Epithelial cell of esophagus (primary cell): ENCODE data around the gene APBB1IP.

Source experiments
- DNase-seq: peaks from one replicate; pipeline ENCODE4 v3.0.0; 2010; ENCODE audit warnings: low read depth
- H3K4me3 ChIP-seq: 2 replicates; pipeline ENCODE4 v1.5.1; 2011; ENCODE audit warnings: mild to moderate bottlenecking, low read length, control low read depth
- TF ChIP-seq, protein P1 (sequence below): IDR thresholded peaks from 2 replicates; pipeline ENCODE4 v1.5.1; 2011; ENCODE audit warnings: low read depth, mild to moderate bottlenecking, low read length, control low read depth, inconsistent platforms; ENCODE audit not compliant: insufficient read depth; ENCODE audit errors: missing control alignments

APBB1IP gene

DNA sequence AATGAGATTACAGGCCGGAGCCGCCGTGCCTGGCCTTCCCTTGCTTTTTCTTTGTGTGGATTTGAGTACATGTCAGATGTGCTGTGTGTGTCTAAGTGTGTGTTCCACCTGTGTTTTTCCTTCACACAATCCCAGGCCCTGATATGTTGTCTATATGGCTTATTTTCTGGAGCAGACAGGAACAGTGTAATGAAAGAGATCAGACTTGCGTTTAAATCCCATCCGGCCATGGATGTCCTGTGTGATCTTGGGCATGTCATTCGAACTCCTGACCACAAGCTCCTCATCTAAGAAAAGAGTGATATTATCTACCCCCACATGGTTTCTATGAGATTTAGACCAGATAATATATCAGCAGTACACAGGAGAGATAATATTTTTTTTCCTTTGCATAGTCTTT lies 37.2 kb downstream of the APBB1IP start:
- H3K4me3 ChIP-seq, result no peak overlapping the region
- TF ChIP-seq, protein P1, sequence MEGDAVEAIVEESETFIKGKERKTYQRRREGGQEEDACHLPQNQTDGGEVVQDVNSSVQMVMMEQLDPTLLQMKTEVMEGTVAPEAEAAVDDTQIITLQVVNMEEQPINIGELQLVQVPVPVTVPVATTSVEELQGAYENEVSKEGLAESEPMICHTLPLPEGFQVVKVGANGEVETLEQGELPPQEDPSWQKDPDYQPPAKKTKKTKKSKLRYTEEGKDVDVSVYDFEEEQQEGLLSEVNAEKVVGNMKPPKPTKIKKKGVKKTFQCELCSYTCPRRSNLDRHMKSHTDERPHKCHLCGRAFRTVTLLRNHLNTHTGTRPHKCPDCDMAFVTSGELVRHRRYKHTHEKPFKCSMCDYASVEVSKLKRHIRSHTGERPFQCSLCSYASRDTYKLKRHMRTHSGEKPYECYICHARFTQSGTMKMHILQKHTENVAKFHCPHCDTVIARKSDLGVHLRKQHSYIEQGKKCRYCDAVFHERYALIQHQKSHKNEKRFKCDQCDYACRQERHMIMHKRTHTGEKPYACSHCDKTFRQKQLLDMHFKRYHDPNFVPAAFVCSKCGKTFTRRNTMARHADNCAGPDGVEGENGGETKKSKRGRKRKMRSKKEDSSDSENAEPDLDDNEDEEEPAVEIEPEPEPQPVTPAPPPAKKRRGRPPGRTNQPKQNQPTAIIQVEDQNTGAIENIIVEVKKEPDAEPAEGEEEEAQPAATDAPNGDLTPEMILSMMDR, result no peak
- DNase-seq, result no peak

DNA sequence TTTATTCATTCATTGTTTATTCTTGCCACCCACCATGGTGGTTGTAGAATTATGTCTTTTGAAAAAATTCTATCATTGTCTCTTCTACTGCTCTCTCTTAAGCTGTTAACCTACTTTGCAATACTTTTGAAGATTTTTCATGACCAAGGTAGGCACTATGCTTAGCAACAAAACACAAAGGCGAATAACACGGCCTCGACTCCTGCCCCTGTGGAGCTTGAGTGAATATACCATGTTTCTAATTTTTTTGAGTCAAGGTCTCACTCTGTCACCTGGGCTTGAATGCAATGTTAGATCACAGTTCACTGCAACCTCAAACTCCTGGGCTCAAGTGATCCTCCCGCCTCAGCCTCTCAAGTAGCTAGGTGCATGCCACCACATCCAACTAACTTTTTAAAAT lies 39.4 kb downstream of the APBB1IP start:
- TF ChIP-seq, protein P1, result no peak
- no peak overlapping the region for H3K4me3 ChIP-seq
- no peak for DNase-seq

DNA sequence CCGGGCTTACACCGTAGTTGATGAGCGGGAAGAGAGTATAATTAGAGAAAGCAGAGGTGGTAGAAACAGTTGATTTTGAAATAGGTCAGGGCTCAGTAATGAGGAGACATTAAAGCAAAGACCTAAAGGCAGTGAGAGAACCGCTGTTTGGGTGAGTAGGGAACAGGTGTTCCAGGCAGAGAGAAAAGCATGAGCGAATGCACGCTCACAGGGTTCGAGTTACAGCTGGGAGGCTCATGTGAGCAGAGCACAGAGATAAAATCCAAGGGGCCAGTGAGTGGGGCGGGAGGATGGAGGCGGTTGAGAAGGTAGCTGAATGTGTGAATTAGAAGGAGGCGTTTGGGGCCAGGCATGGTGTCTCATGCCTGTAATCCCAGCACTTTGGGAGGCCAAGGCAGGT lies 39.9 kb downstream of the APBB1IP start:
- TF ChIP-seq, protein P1, result no peak
- H3K4me3 ChIP-seq, result no peak overlapping the region
- DNase-seq, result no peak

DNA sequence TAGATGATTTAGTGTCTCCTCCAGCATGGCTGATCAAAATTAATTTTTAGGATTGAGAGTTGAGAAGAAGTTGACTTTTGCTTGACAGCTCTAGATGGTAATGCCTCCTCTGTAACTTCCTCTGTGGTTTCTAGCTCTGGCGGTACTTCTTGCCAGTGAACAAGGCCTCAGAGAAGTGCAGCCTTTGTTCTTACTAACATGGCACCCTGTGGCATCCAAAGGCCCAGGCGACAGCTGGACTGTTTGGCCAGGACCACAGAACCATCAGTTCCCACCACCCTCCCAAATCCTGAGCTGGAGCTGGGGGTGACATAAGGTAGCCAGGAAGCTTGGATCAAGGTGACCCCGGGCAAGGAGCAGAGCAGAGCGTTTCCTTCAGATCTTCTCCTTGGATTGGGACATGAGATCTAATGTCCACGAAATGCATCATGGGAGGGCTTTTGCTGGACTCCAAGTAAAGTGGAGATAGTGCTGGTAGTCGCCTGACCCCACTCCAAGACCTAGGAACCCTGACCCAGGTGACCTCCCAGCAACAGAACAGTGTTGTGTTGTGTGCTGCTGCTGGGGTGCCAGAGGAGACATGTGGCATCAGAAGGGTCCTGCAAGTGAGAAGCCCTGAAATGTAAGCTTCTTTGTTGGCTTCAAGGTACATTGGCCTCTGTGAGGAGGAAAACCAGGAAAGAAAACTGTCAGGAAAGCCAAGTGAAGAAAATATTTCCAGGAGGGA lies 41.8 kb downstream of the APBB1IP start:
- no peak for DNase-seq
- no peak overlapping the region for H3K4me3 ChIP-seq
- TF ChIP-seq, protein P1, result no peak

DNA sequence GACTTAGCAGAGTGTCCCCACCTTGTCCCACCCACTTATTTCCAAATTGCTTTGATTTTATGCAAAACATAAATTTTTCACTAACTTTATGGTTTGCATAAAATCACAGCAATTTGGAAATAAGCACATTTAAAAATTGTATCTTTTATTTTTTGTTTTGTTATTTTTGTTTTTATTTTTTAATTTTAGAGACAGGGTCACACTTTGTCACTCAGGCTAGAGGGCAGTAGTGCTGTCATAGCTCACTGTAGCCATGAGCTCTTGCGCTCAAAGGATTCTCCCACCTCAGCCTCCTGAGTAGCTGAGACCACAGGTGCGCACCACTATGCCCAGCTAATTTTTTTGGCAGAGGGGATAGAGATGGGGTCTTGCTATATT lies 43.2 kb downstream of the APBB1IP start:
- no peak overlapping the region for H3K4me3 ChIP-seq
- TF ChIP-seq, protein P1, result no peak
- no peak for DNase-seq

DNA sequence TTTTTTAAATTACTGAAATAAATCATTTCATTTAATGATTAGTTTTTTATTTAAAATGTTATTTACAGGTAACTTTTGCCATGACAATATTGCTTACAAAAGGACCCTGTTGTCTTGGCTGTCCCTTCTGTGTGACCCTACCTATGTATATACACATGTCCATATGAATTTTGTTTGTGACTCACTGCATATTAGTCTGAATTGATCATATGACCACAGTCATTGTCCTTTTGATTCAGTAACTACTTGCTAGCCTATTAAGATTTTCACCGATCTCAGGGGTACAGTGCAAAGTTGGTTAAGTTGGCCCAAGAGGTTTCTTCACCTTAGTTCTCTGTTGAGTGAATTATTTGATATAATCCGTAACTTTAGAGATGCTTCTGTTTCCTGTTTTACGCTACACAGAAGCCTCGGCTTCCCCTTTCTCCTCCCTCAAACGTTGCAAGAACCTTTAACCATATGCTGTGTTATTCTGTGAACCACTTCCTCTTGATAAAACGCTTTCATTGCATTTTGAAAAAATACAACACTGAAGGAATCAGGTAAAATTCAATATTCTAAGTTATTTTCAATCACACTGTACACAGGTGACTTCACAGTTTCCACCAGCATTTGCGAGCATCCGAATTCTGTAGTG lies 43.9 kb downstream of the APBB1IP start:
- DNase-seq, result no peak
- no peak overlapping the region for H3K4me3 ChIP-seq
- TF ChIP-seq, protein P1, result no peak

DNA sequence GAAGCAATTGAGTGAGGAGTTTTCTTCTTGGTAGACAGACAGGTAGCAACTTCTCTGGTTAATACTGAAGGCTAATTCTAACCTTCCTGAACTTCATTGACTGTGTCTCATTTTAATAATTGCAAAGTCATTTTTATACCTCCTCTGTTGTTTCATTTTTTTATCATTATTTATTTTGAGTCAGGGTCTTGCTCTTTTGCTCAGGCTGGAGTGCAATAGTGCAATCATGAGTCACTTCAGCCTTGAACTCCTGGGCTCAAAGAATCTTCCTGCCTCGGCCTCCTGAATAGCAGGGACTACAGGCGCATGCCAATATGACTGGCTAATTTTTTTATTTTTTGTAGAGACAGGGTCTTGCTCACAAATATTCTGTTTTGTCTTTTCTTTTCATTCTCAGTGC lies 45.4 kb downstream of the APBB1IP start:
- TF ChIP-seq, protein P1, result no peak
- no peak for DNase-seq
- H3K4me3 ChIP-seq, result no peak overlapping the region
